Calu3 (cell line): ENCODE results near the gene MRPL9. TPM values are rescaled to one million over a fixed set of nuclear protein-coding genes. Genes with fewer than 3 reads are reported as not detected.

Source experiments
- BruUV-seq: library from RNA; stranded (reverse); fragments of 400-500 nt; replicated peaks from 2 replicates; lab custom pipeline; 2021; lab: Mats Ljungman, UMichigan
- CTCF ChIA-PET: fragments of 300-600 bp; sonication (Branson Sonifier 250); formaldehyde crosslinking; loops from one replicate; lab custom pipeline; 2022; ENCODE audit warnings: antibody characterized with exemption; lab: Charles Lee
- DNase-seq: peaks from one replicate; pipeline ENCODE4 v3.0.0; 2022
- H3K27ac Mint-ChIP-seq: one replicate; pipeline ENCODE4 v1.8.0; 2022; ENCODE audit warnings: mixed read lengths; ENCODE audit not compliant: unreplicated experiment
- H3K27me3 Mint-ChIP-seq: one replicate; pipeline ENCODE4 v1.8.0; 2022; ENCODE audit warnings: mixed read lengths; ENCODE audit not compliant: unreplicated experiment
- H3K36me3 Mint-ChIP-seq: one replicate; pipeline ENCODE4 v1.8.0; 2022; ENCODE audit warnings: mild to moderate bottlenecking, moderate library complexity, mixed read lengths; ENCODE audit not compliant: insufficient read depth, unreplicated experiment
- H3K4me1 Mint-ChIP-seq: one replicate; pipeline ENCODE4 v1.8.0; 2022; ENCODE audit warnings: mild to moderate bottlenecking, low read depth, mixed read lengths; ENCODE audit not compliant: unreplicated experiment
- H3K4me3 Mint-ChIP-seq: one replicate; pipeline ENCODE4 v1.8.0; 2022; ENCODE audit warnings: mild to moderate bottlenecking, low read depth, moderate library complexity, mixed read lengths; ENCODE audit not compliant: unreplicated experiment
- H3K9me3 Mint-ChIP-seq: one replicate; pipeline ENCODE4 v1.8.0; 2022; ENCODE audit warnings: low read depth, mixed read lengths; ENCODE audit not compliant: unreplicated experiment
- CTCF ChIP-seq: fragments of 200-600 bp; IDR thresholded peaks from one replicate; pipeline ENCODE4 v1.8.0; 2022; ENCODE audit warnings: antibody characterized with exemption; ENCODE audit not compliant: unreplicated experiment
- intact Hi-C: fragments of 100-400 bp; cut with micrococcal nuclease; formaldehyde crosslinking; loops from one replicate; pipeline ENCODE4 v1.10.0; 2022; ENCODE audit not compliant: unreplicated experiment
- total RNA-seq: library from RNA; stranded (reverse); gene quantifications from 2 replicates; pipeline ENCODE4 v1.2.3, GENCODE V29; 2022

The MRPL9 gene
- total RNA-seq, 1 experiment from 2014 or later, result 118 TPM

GRCh38 chr1:151729157-151729965 lies 33.9 kb downstream of the MRPL9 start:
- H3K4me3 Mint-ChIP-seq, result peak overlapping the region; percentile 12
- H3K9me3 Mint-ChIP-seq, result peaks cover 2% of the 10 kb centered on the region
- CTCF ChIA-PET, result interaction anchor here (0.5 to 2.3 kb wide), 11 partner anchors 8 to 144 kb away, joined by 3 to 13 read pairs (median 4); partner anchors contain the start of gene RIIAD1
- no peaks in the 10 kb centered on the region for H3K27me3 Mint-ChIP-seq
- intact Hi-C loops, result no loop called here
- peaks cover 36% of the 10 kb centered on the region for H3K4me1 Mint-ChIP-seq
- BruUV-seq, result no TSS peak
- H3K36me3 Mint-ChIP-seq, result peaks cover 10% of the 10 kb centered on the region
- TF ChIP-seq CTCF, result no peak
- peak; percentile 25 for DNase-seq
- H3K27ac Mint-ChIP-seq, result peak overlapping the region; percentile 63

GRCh38 chr1:151728151-151729054 lies 34.9 kb downstream of the MRPL9 start:
- CTCF ChIA-PET, result interaction anchor here (0.9 to 2.3 kb wide), 4 partner anchors 11 to 131 kb away, joined by 3 to 5 read pairs (median 4); no protein-coding TSS in a partner anchor
- TF ChIP-seq CTCF, result no peak
- intact Hi-C loops, result no loop called here
- DNase-seq, result no peak
- Mint-ChIP-seq H3K27ac (peak overlapping the region; percentile 57), H3K27me3 (no peaks in the 10 kb centered on the region), H3K36me3 (peaks cover 10% of the 10 kb centered on the region), H3K9me3 (peaks cover 2% of the 10 kb centered on the region), H3K4me1 (peaks cover 42% of the 10 kb centered on the region), H3K4me3 (no peak overlapping the region)
- no TSS peak for BruUV-seq

- DNase-seq, result no peak
- Mint-ChIP-seq H3K27me3 (peaks cover 30% of the 10 kb centered on the region), H3K36me3 (peaks cover 5% of the 10 kb centered on the region), H3K27ac (no peak overlapping the region), H3K9me3 (no peaks in the 10 kb centered on the region), H3K4me3 (no peak overlapping the region), H3K4me1 (peaks cover 29% of the 10 kb centered on the region)
- CTCF ChIA-PET, result no interaction called here
- TF ChIP-seq CTCF, result no peak
- intact Hi-C loops, result no loop called here
- BruUV-seq, result no TSS peak
These were observed 39.4 kb downstream of the MRPL9 start for GRCh38 chr1:151723726-151724370.
